Measurements from ENCODE around the gene ABCA5.

ABCA5 gene

GRCh38 chr17:69361156-69361555 lies 34.2 kb upstream of the ABCA5 start:
- Histone ChIP-seq H3K36me3 (no peaks in the 10 kb centered on the region), H3K27me3 (no peaks in the 10 kb centered on the region), H3K9me3 (no peaks in the 10 kb centered on the region), H3K27ac (no peak overlapping the region), H3K4me1 (no peaks in the 10 kb centered on the region), H3K4me3 (no peak overlapping the region)
- intact Hi-C loops (cut with DNase I; ENCODE audit: low total_unique reads): no loop called here
- TF ChIP-seq, protein P1, sequence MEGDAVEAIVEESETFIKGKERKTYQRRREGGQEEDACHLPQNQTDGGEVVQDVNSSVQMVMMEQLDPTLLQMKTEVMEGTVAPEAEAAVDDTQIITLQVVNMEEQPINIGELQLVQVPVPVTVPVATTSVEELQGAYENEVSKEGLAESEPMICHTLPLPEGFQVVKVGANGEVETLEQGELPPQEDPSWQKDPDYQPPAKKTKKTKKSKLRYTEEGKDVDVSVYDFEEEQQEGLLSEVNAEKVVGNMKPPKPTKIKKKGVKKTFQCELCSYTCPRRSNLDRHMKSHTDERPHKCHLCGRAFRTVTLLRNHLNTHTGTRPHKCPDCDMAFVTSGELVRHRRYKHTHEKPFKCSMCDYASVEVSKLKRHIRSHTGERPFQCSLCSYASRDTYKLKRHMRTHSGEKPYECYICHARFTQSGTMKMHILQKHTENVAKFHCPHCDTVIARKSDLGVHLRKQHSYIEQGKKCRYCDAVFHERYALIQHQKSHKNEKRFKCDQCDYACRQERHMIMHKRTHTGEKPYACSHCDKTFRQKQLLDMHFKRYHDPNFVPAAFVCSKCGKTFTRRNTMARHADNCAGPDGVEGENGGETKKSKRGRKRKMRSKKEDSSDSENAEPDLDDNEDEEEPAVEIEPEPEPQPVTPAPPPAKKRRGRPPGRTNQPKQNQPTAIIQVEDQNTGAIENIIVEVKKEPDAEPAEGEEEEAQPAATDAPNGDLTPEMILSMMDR (IDR thresholded peaks at IDR 0.05): no peak
- DNase-seq: no peak

- Histone ChIP-seq H3K9me3 (no peaks in the 10 kb centered on the region), H3K27me3 (no peaks in the 10 kb centered on the region), H3K4me1 (no peaks in the 10 kb centered on the region), H3K36me3 (no peaks in the 10 kb centered on the region), H3K27ac (no peak overlapping the region), H3K4me3 (no peak overlapping the region)
- TF ChIP-seq, protein P1 (IDR thresholded peaks at IDR 0.05): no peak
- intact Hi-C loops (cut with DNase I; ENCODE audit: low total_unique reads): no loop called here
- no peak for DNase-seq
Observed at GRCh38 chr17:69358688-69359596, 32.0 kb upstream of the ABCA5 start.

DNA sequence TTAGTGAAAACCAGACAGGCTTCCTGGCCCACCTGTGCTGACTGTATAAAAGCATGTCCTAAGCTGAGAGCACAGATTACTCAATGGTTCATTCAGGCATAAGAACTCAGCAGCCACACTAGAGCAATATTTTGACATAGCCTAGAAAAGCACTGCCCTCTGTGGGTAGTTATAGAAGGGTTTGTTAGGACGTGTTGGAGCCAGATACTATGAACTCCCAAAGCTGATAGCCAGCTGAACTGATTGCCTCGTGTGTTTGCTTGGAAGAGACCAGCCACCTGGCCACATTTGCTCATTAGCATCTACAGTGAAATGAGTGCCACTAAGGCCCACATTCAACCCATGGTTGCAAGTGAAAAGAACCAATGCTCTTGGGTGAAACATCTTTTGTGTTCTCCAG lies 30.8 kb upstream of the ABCA5 start:
- Histone ChIP-seq H3K9me3 (no peaks in the 10 kb centered on the region), H3K36me3 (no peaks in the 10 kb centered on the region), H3K4me3 (no peak overlapping the region), H3K27me3 (no peaks in the 10 kb centered on the region), H3K4me1 (no peaks in the 10 kb centered on the region), H3K27ac (no peak overlapping the region)
- TF ChIP-seq, protein P1 (IDR thresholded peaks at IDR 0.05): no peak
- DNase-seq: no peak
- intact Hi-C loops (cut with DNase I; ENCODE audit: low total_unique reads): no loop called here

- intact Hi-C loops (cut with DNase I; ENCODE audit: low total_unique reads): no loop called here
- no peaks in the 10 kb centered on the region for H3K4me1 ChIP-seq
- TF ChIP-seq, protein P1 (IDR thresholded peaks at IDR 0.05): no peak
Observed at GRCh38 chr17:69356625-69357024, 29.7 kb upstream of the ABCA5 start.

DNA sequence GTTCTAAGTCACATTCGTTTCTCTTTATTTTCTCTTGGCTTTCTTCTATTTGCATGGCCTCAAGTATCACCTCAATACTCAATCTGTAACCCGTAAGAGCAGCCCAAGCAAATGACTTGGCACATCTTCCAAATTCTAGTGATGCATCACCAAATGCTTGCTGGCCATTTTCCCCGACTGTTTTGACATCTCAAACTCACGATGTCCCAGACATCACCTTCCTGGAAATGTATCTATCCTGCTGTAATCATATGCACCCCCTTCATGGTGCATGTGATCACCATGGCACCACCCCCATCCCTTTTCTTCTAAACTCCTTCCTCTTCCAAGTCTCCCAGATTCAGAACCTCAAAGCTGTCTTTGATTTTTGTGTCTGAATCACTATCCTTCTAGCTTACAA lies 24.0 kb upstream of the ABCA5 start:
- Histone ChIP-seq H3K9me3 (no peaks in the 10 kb centered on the region), H3K27me3 (no peaks in the 10 kb centered on the region), H3K4me1 (no peaks in the 10 kb centered on the region), H3K4me3 (no peak overlapping the region), H3K36me3 (no peaks in the 10 kb centered on the region), H3K27ac (no peak overlapping the region)
- TF ChIP-seq, protein P1 (IDR thresholded peaks at IDR 0.05): no peak
- DNase-seq: no peak
- intact Hi-C loops (cut with DNase I; ENCODE audit: low total_unique reads): no loop called here

More at GRCh38 chr17:69356625-69357024, 29.7 kb upstream of the ABCA5 start:
- no peaks in the 10 kb centered on the region for H3K36me3 ChIP-seq
- H3K4me3 ChIP-seq: no peak overlapping the region
- no peak for DNase-seq
- no peaks in the 10 kb centered on the region for H3K27me3 ChIP-seq
- H3K9me3 ChIP-seq: no peaks in the 10 kb centered on the region
- no peak overlapping the region for H3K27ac ChIP-seq
